GM18858 (cell line): ENCODE data around the gene ANKRD34A.

Source experiments
- ATAC-seq: cut with Tn5 transposase; IDR thresholded peaks from one replicate; pipeline ENCODE4 v1.9.1; 2021; ENCODE audit not compliant: unreplicated experiment

The ANKRD34A gene

GRCh38 chr1:145974721-145975120 lies 10.3 kb upstream of the ANKRD34A start:
- no peak for ATAC-seq

- ATAC-seq, result no peak
Measured at GRCh38 chr1:145972580-145972979, 8.2 kb upstream of the ANKRD34A start.

GRCh38 chr1:145967288-145967687 lies 2.9 kb upstream of the ANKRD34A start:
- no peak for ATAC-seq

GRCh38 chr1:145965119-145965744 lies 857 bp upstream of the ANKRD34A start:
- ATAC-seq, result no peak

GRCh38 chr1:145963265-145964019 lies 933 bp downstream of the ANKRD34A start:
- no peak for ATAC-seq

GRCh38 chr1:145962157-145963102 lies 1.9 kb downstream of the ANKRD34A start:
- no peak for ATAC-seq

- ATAC-seq, result no peak
Measured at GRCh38 chr1:145961425-145962156, 2.8 kb downstream of the ANKRD34A start.

- ATAC-seq, result no peak
Measured at GRCh38 chr1:145961109-145961424, 3.3 kb downstream of the ANKRD34A start.

GRCh38 chr1:145960468-145961108 lies 3.8 kb downstream of the ANKRD34A start:
- no peak for ATAC-seq

GRCh38 chr1:145959957-145960467 lies 4.4 kb downstream of the ANKRD34A start:
- no peak for ATAC-seq

- no peak for ATAC-seq
Measured at GRCh38 chr1:145959333-145959732, 5.0 kb downstream of the ANKRD34A start.

- ATAC-seq, result no peak
Measured at GRCh38 chr1:145958734-145959133, 5.6 kb downstream of the ANKRD34A start.

- peak; percentile 68 for ATAC-seq
Measured at GRCh38 chr1:145957443-145958319, 6.7 kb downstream of the ANKRD34A start, which contains the start of gene LIX1L. TSS of gene LIX1L (minus strand) at chr1:145958017. CDS start at chr1:145957927, 90 bp downstream.

GRCh38 chr1:145956781-145957442 lies 7.5 kb downstream of the ANKRD34A start:
- ATAC-seq, result no peak

GRCh38 chr1:145956361-145956760 lies 8.0 kb downstream of the ANKRD34A start:
- no peak for ATAC-seq

- ATAC-seq, result no peak
Measured at GRCh38 chr1:145955436-145955835, 8.9 kb downstream of the ANKRD34A start.

GRCh38 chr1:145953861-145954260 lies 10.5 kb downstream of the ANKRD34A start:
- ATAC-seq, result no peak

GRCh38 chr1:145952903-145953302 lies 11.5 kb downstream of the ANKRD34A start:
- no peak for ATAC-seq

- ATAC-seq, result no peak
Measured at GRCh38 chr1:145951526-145951925, 12.8 kb downstream of the ANKRD34A start.
